SU-DHL-6 (cell line): Measurements from ENCODE around the gene INPP5A.

Experiments used
- H2AFZ ChIP-seq: fragments of 200-600 bp; sonication (generic); 2 replicates; pipeline ENCODE4 v1.6.1; 2014; ENCODE audit warnings: low read depth, mild to moderate bottlenecking, moderate library complexity, mixed read lengths, antibody characterized with exemption, low read length; ENCODE audit not compliant: severe bottlenecking
- H3F3A ChIP-seq: fragments of 200-600 bp; shearing (Covaris generic); 2 replicates; pipeline ENCODE4 v1.6.0; 2016; ENCODE audit warnings: antibody characterized with exemption, mild to moderate bottlenecking; ENCODE audit not compliant: insufficient read depth
- H3K27ac ChIP-seq: fragments of 200-600 bp; sonication (generic); 2 replicates; pipeline ENCODE4 v1.5.1; 2016; ENCODE audit warnings: low read depth, mild to moderate bottlenecking, low read length, moderate library complexity, mixed read lengths
- H3K27me3 ChIP-seq: fragments of 200-600 bp; sonication (generic), shearing (Covaris generic); 2 replicates; pipeline ENCODE4 v1.6.0; 2014; ENCODE audit warnings: mild to moderate bottlenecking, low read length
- H3K36me3 ChIP-seq: fragments of 200-600 bp; sonication (generic); 2 replicates; pipeline ENCODE4 v1.6.1; 2014; ENCODE audit warnings: mild to moderate bottlenecking, low read length, mixed read lengths
- H3K4me2 ChIP-seq: fragments of 300-600, 200-600 bp; shearing (Covaris generic), sonication (generic); 2 replicates; pipeline ENCODE4 v1.6.0; 2014; ENCODE audit warnings: low read length, low read depth, mild to moderate bottlenecking; ENCODE audit not compliant: poor library complexity, severe bottlenecking
- H3K4me3 ChIP-seq: fragments of 200-600 bp; sonication (generic); 2 replicates; pipeline ENCODE4 v1.5.1; 2014; ENCODE audit warnings: antibody characterized with exemption, low read length, mild to moderate bottlenecking, mixed read lengths; ENCODE audit not compliant: insufficient read depth, poor library complexity, severe bottlenecking
- H3K79me2 ChIP-seq: fragments of 200-600 bp; sonication (generic); 2 replicates; pipeline ENCODE4 v1.6.1; 2014; ENCODE audit warnings: mild to moderate bottlenecking, low read length, moderate library complexity; ENCODE audit not compliant: insufficient read depth
- H3K9ac ChIP-seq: fragments of 200-600 bp; sonication (generic); 2 replicates; pipeline ENCODE4 v1.7.0; 2014; ENCODE audit warnings: mild to moderate bottlenecking, low read length
- H3K9me2 ChIP-seq: fragments of 200-600 bp; sonication (generic); replicated peaks from 2 replicates; pipeline ENCODE4 v1.6.1; 2014; ENCODE audit warnings: low read length; ENCODE audit not compliant: insufficient read depth
- H3K9me3 ChIP-seq: fragments of 200-600 bp; sonication (generic); 2 replicates; pipeline ENCODE4 v1.6.1; 2014; ENCODE audit warnings: low read length, mixed read lengths; ENCODE audit not compliant: insufficient read depth
- H4K20me1 ChIP-seq: fragments of 200-600 bp; sonication (generic); 2 replicates; pipeline ENCODE4 v1.6.1; 2014; ENCODE audit warnings: low read depth, mild to moderate bottlenecking, antibody characterized with exemption, low read length, moderate library complexity, mixed read lengths
- CTCF ChIP-seq: fragments of 200-600 bp; sonication (generic); IDR thresholded peaks from one replicate; pipeline ENCODE4 v1.5.1; 2017; ENCODE audit warnings: antibody characterized with exemption, mild to moderate bottlenecking, low read length, moderate library complexity; ENCODE audit not compliant: insufficient read depth, poor library complexity, severe bottlenecking
- EZH2phosphoT487 ChIP-seq: fragments of 200-600 bp; sonication (generic), shearing (Covaris generic); conservative IDR thresholded peaks from 2 replicates; pipeline ENCODE4 v1.6.1; 2018; ENCODE audit warnings: mild to moderate bottlenecking, antibody characterized with exemption, low read length, moderate library complexity, mixed read lengths

Gene INPP5A

GRCh38 chr10:132532179-132532578, 5.4 kb upstream of the INPP5A start:
- Histone ChIP-seq H3K4me3 (no peak overlapping the region), H2AFZ (no peak overlapping the region), H3K4me2 (no peak overlapping the region), H3K9ac (no peak overlapping the region), H3K36me3 (no peaks in the 10 kb centered on the region), H3K27ac (no peak overlapping the region), H3K9me3 (no peaks in the 10 kb centered on the region), H3F3A (no peaks in the 10 kb centered on the region), H3K9me2 (no peaks in the 10 kb centered on the region), H3K27me3 (no peaks in the 10 kb centered on the region), H3K79me2 (no peaks in the 10 kb centered on the region), H4K20me1 (no peaks in the 10 kb centered on the region)
- no peak for TF ChIP-seq CTCF
- no peak for TF ChIP-seq EZH2phosphoT487

- H3K9ac ChIP-seq: no peak overlapping the region
- no peaks in the 10 kb centered on the region for H4K20me1 ChIP-seq
- no peak overlapping the region for H3K4me2 ChIP-seq
- no peaks in the 10 kb centered on the region for H3K9me2 ChIP-seq
- H3K4me3 ChIP-seq: no peak overlapping the region
- no peak for TF ChIP-seq CTCF
- no peak for TF ChIP-seq EZH2phosphoT487
- H3K27me3 ChIP-seq: no peaks in the 10 kb centered on the region
- no peaks in the 10 kb centered on the region for H3K79me2 ChIP-seq
- no peak overlapping the region for H3K27ac ChIP-seq
- no peaks in the 10 kb centered on the region for H3K36me3 ChIP-seq
- H3K9me3 ChIP-seq: no peaks in the 10 kb centered on the region
- no peaks in the 10 kb centered on the region for H3F3A ChIP-seq
- H2AFZ ChIP-seq: no peak overlapping the region
These were observed 4.6 kb upstream of the INPP5A start for GRCh38 chr10:132532749-132533560.

- Histone ChIP-seq H3K4me3 (no peak overlapping the region), H3K27ac (no peak overlapping the region), H2AFZ (no peak overlapping the region), H3K36me3 (no peaks in the 10 kb centered on the region), H3K4me2 (no peak overlapping the region), H3K9me2 (no peaks in the 10 kb centered on the region), H3K9me3 (no peaks in the 10 kb centered on the region), H4K20me1 (no peaks in the 10 kb centered on the region), H3F3A (no peaks in the 10 kb centered on the region), H3K79me2 (no peaks in the 10 kb centered on the region), H3K27me3 (no peaks in the 10 kb centered on the region), H3K9ac (no peak overlapping the region)
- TF ChIP-seq CTCF: no peak
- no peak for TF ChIP-seq EZH2phosphoT487
These were observed 3.9 kb upstream of the INPP5A start for GRCh38 chr10:132533571-132534260.
